Measurements from ENCODE around the gene ADIPOR2. TPM values are rescaled to one million over a fixed set of nuclear protein-coding genes. Genes with fewer than 3 reads are reported as not detected.

Gene ADIPOR2
- total and polyA plus RNA-seq, 10 of the 15 experiments (the other 5 are each of a cell fraction or from before 2014, with no cell fraction given): 8.6 to 65.0 (median 38.0) TPM

- Histone ChIP-seq H3K9me3 (replicated peaks; ENCODE audit: control insufficient read depth, insufficient read depth, low read length) (no peaks in the 10 kb centered on the region), H4K20me1 (ENCODE audit: control insufficient read depth, insufficient read depth) (no peaks in the 10 kb centered on the region), H3K27ac (ENCODE audit: control insufficient read depth, insufficient read depth) (no peak overlapping the region), H2AFZ (ENCODE audit: control insufficient read depth, low read depth, low read length) (no peak overlapping the region), H3K9ac (ENCODE audit: control insufficient read depth, insufficient read depth, low read length) (no peak overlapping the region), H3K4me1 (ENCODE audit: control insufficient read depth, insufficient read depth, low read length) (no peaks in the 10 kb centered on the region), H3K27me3 (replicated peaks in 1 of 2; ENCODE audit: control insufficient read depth in 2 of 2, insufficient read depth in 2 of 2, low read length in 1 of 2) (peaks cover 5 to 9% of the 10 kb centered on the region in 2 experiments; a peak in 3 of 4 replicates), H3K4me3 (no peak overlapping the region), H3K36me3 (ENCODE audit: control insufficient read depth in 2 of 2, insufficient read depth in 2 of 2, low read length in 1 of 2) (no peaks in the 10 kb centered on the region), H3K4me2 (ENCODE audit: control insufficient read depth, insufficient read depth) (no peak overlapping the region), H3K79me2 (ENCODE audit: control insufficient read depth, insufficient read depth, low read length) (no peaks in the 10 kb centered on the region)
- WGBS (ENCODE audit: insufficient coverage, insufficient replicate concordance, low lambda C conversion rate, missing lambda C conversion rate): 38% methylated on average over 14 of the region's 14 CpGs
- ChIA-PET SMC1A (ENCODE audit: uncharacterized antibody, unreplicated experiment) (interaction anchor here (1.1 kb wide), 2 partner anchors 16 to 106 kb away, joined by 3 read pairs; no protein-coding TSS in a partner anchor), RAD21 (ENCODE audit: unreplicated experiment) (no interaction called here), POLR2A (no interaction called here), CTCF (interaction anchor here (1.9 kb wide), 1 partner anchor 114 kb away, joined by 7 read pairs; no protein-coding TSS in a partner anchor)
- in situ Hi-C loops (cut with MboI) (no loop called here), intact Hi-C loops (cut with micrococcal nuclease; ENCODE audit: unreplicated experiment) (no loop called here)
- DNase-seq (ENCODE audit: low read depth, low spot score) (no peak), FAIRE-seq (no peak), ATAC-seq (no peak)
- no TSS peak for BruUV-seq (replicated peaks)
- TF ChIP-seq SREBF2 (IDR thresholded peaks at IDR 0.05; ENCODE audit: low read length) (no peak), SIX5 (IDR thresholded peaks at IDR 0.05; ENCODE audit: low read depth, low read length, severe bottlenecking) (no peak), DPF2 (IDR thresholded peaks at IDR 0.05) (no peak), ZNF274 (IDR thresholded peaks at IDR 0.05; ENCODE audit: insufficient read depth, insufficient read length) (no peak), CBX5 (IDR thresholded peaks at IDR 0.05; ENCODE audit: low read depth) (no peak), NFYB (IDR thresholded peaks at IDR 0.05; ENCODE audit: insufficient read depth, low read depth, low read length) (no peak), BRCA1 (IDR thresholded peaks at IDR 0.05; ENCODE audit: low read depth, low read length) (no peak), SP1 (IDR thresholded peaks at IDR 0.05; ENCODE audit: low read depth, low read length) (no peak), ZBTB4 (CRISPR knock-in tag; IDR thresholded peaks at IDR 0.05) (no peak), CBX3 (IDR thresholded peaks at IDR 0.05; ENCODE audit: borderline replicate concordance, low read depth) (no peak), CHD1 (IDR thresholded peaks at IDR 0.05; ENCODE audit: low read depth, low read length) (no peak), JUND (IDR thresholded peaks at IDR 0.05; ENCODE audit: low read depth, low read length) (no peak)
- TF ChIP-seq, protein P1, sequence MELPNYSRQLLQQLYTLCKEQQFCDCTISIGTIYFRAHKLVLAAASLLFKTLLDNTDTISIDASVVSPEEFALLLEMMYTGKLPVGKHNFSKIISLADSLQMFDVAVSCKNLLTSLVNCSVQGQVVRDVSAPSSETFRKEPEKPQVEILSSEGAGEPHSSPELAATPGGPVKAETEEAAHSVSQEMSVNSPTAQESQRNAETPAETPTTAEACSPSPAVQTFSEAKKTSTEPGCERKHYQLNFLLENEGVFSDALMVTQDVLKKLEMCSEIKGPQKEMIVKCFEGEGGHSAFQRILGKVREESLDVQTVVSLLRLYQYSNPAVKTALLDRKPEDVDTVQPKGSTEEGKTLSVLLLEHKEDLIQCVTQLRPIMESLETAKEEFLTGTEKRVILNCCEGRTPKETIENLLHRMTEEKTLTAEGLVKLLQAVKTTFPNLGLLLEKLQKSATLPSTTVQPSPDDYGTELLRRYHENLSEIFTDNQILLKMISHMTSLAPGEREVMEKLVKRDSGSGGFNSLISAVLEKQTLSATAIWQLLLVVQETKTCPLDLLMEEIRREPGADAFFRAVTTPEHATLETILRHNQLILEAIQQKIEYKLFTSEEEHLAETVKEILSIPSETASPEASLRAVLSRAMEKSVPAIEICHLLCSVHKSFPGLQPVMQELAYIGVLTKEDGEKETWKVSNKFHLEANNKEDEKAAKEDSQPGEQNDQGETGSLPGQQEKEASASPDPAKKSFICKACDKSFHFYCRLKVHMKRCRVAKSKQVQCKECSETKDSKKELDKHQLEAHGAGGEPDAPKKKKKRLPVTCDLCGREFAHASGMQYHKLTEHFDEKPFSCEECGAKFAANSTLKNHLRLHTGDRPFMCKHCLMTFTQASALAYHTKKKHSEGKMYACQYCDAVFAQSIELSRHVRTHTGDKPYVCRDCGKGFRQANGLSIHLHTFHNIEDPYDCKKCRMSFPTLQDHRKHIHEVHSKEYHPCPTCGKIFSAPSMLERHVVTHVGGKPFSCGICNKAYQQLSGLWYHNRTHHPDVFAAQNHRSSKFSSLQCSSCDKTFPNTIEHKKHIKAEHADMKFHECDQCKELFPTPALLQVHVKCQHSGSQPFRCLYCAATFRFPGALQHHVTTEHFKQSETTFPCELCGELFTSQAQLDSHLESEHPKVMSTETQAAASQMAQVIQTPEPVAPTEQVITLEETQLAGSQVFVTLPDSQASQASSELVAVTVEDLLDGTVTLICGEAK (IDR thresholded peaks at IDR 0.05; ENCODE audit: borderline replicate concordance): no peak
- TF ChIP-seq, protein P2, sequence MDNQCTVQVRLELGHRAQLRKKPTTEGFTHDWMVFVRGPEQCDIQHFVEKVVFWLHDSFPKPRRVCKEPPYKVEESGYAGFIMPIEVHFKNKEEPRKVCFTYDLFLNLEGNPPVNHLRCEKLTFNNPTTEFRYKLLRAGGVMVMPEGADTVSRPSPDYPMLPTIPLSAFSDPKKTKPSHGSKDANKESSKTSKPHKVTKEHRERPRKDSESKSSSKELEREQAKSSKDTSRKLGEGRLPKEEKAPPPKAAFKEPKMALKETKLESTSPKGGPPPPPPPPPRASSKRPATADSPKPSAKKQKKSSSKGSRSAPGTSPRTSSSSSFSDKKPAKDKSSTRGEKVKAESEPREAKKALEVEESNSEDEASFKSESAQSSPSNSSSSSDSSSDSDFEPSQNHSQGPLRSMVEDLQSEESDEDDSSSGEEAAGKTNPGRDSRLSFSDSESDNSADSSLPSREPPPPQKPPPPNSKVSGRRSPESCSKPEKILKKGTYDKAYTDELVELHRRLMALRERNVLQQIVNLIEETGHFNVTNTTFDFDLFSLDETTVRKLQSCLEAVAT (IDR thresholded peaks at IDR 0.05): no peak
These were observed 134.7 kb downstream of the ADIPOR2 start for GRCh38 chr12:1825382-1826102.

All from GM12878 (cell line).